Astrocyte (in vitro differentiated cells and primary cell): ENCODE measurements around the gene ARSA. TPM values are rescaled to one million over a fixed set of nuclear protein-coding genes. Genes with fewer than 3 reads are reported as not detected.
A peak's percentile ranks its signal among the peaks of the same experiment; 100 is the strongest.

Source experiments
- DNase-seq: peaks from one replicate; pipeline ENCODE4 v3.0.0-alpha.2; 2010; ENCODE audit warnings: low read depth
- FAIRE-seq: peaks from 2 replicates; lab custom pipeline; 2011; peaks lifted over from hg19 to GRCh38; lab: Jason Lieb, UNC
- H2AFZ ChIP-seq: 2 replicates; pipeline ENCODE4 v1.6.0; 2012; ENCODE audit warnings: low read depth, low read length, inconsistent platforms
- H3K27ac ChIP-seq: 2 replicates; pipeline ENCODE4 v1.5.1; 2011; ENCODE audit warnings: low read depth, low read length, inconsistent platforms
- H3K27me3 ChIP-seq: 2 replicates; pipeline ENCODE4 v1.6.0; 2011; ENCODE audit warnings: low read length, inconsistent platforms; ENCODE audit not compliant: insufficient read depth
- H3K36me3 ChIP-seq: 2 replicates; pipeline ENCODE4 v1.5.1; 2011; ENCODE audit warnings: low read length, inconsistent platforms; ENCODE audit not compliant: insufficient read depth
- H3K4me1 ChIP-seq: 2 replicates; pipeline ENCODE4 v1.5.1; 2011; ENCODE audit warnings: low read length, inconsistent platforms; ENCODE audit not compliant: insufficient read depth
- H3K4me2 ChIP-seq: 2 replicates; pipeline ENCODE4 v1.6.0; 2012; ENCODE audit warnings: low read length, inconsistent platforms
- H3K4me3 ChIP-seq: 2 replicates; pipeline ENCODE4 v1.5.1; 2011; ENCODE audit warnings: low read depth, mild to moderate bottlenecking, low read length, inconsistent platforms; ENCODE audit not compliant: insufficient read depth
- H3K79me2 ChIP-seq: 2 replicates; pipeline ENCODE4 v1.6.0; 2012; ENCODE audit warnings: mild to moderate bottlenecking, low read length, inconsistent platforms; ENCODE audit not compliant: insufficient read depth
- H3K9ac ChIP-seq: 2 replicates; pipeline ENCODE4 v1.6.0; 2012; ENCODE audit warnings: mild to moderate bottlenecking, low read length, inconsistent platforms
- H3K9me3 ChIP-seq: 2 replicates; pipeline ENCODE4 v1.5.1; 2012; ENCODE audit warnings: low read depth, mild to moderate bottlenecking, low read length, inconsistent platforms; ENCODE audit not compliant: insufficient read depth
- H4K20me1 ChIP-seq: 2 replicates; pipeline ENCODE4 v1.6.0; 2012; ENCODE audit warnings: low read length, inconsistent platforms; ENCODE audit not compliant: insufficient read depth
- H3K27ac Mint-ChIP-seq: one replicate; pipeline ENCODE4 v1.8.0; 2021; ENCODE audit warnings: mild to moderate bottlenecking, mixed read lengths; ENCODE audit not compliant: unreplicated experiment
- H3K27me3 Mint-ChIP-seq: one replicate; pipeline ENCODE4 v1.8.0; 2021; ENCODE audit warnings: low read depth, mixed read lengths; ENCODE audit not compliant: unreplicated experiment
- H3K36me3 Mint-ChIP-seq: one replicate; pipeline ENCODE4 v1.8.0; 2021; ENCODE audit warnings: low read depth, mixed read lengths; ENCODE audit not compliant: unreplicated experiment
- H3K4me1 Mint-ChIP-seq: one replicate; pipeline ENCODE4 v1.8.0; 2021; ENCODE audit warnings: low read depth, mixed read lengths; ENCODE audit not compliant: unreplicated experiment
- H3K4me3 Mint-ChIP-seq: one replicate; pipeline ENCODE4 v1.8.0; 2021; ENCODE audit warnings: mild to moderate bottlenecking, moderate library complexity, mixed read lengths; ENCODE audit not compliant: unreplicated experiment
- H3K9me3 Mint-ChIP-seq: one replicate; pipeline ENCODE4 v1.8.0; 2021; ENCODE audit warnings: mild to moderate bottlenecking, mixed read lengths; ENCODE audit not compliant: unreplicated experiment
- EZH2 ChIP-seq: IDR thresholded peaks from 2 replicates; pipeline ENCODE4 v1.6.1; 2012; ENCODE audit warnings: mild to moderate bottlenecking, low read length, inconsistent platforms; ENCODE audit not compliant: insufficient read depth
- total RNA-seq: library from RNA; stranded (reverse); gene quantifications from 2 replicates; pipeline ENCODE4 v1.2.1, GENCODE V29; 2021
- TF ChIP-seq, protein P1 (sequence below): IDR thresholded peaks from 2 replicates; pipeline ENCODE4 v1.5.1; 2011; ENCODE audit warnings: low read depth, mild to moderate bottlenecking, inconsistent platforms, low read length, moderate library complexity; ENCODE audit not compliant: insufficient read depth

ARSA gene
- total RNA-seq, 1 donor from 2014 or later, result 25.5 TPM

GRCh38 chr22:50595189-50595588, 32.8 kb downstream of the ARSA start:
- Mint-ChIP-seq H3K27ac (no peak overlapping the region), H3K36me3 (peaks cover 20% of the 10 kb centered on the region), H3K4me3 (peak overlapping the region; percentile 40), H3K9me3 (peaks cover 2% of the 10 kb centered on the region), H3K4me1 (peaks cover 5% of the 10 kb centered on the region), H3K27me3 (peaks cover 28% of the 10 kb centered on the region)
- no peak for DNase-seq
- H4K20me1 ChIP-seq, result no peaks in the 10 kb centered on the region
- H3K36me3 ChIP-seq, result no peaks in the 10 kb centered on the region
- no peaks in the 10 kb centered on the region for H3K9me3 ChIP-seq
- H3K79me2 ChIP-seq, result no peaks in the 10 kb centered on the region
- H3K4me2 ChIP-seq, result no peak overlapping the region
- no peak overlapping the region for H3K9ac ChIP-seq
- H3K4me1 ChIP-seq, result no peaks in the 10 kb centered on the region
- TF ChIP-seq EZH2, result no peak
- TF ChIP-seq, protein P1, sequence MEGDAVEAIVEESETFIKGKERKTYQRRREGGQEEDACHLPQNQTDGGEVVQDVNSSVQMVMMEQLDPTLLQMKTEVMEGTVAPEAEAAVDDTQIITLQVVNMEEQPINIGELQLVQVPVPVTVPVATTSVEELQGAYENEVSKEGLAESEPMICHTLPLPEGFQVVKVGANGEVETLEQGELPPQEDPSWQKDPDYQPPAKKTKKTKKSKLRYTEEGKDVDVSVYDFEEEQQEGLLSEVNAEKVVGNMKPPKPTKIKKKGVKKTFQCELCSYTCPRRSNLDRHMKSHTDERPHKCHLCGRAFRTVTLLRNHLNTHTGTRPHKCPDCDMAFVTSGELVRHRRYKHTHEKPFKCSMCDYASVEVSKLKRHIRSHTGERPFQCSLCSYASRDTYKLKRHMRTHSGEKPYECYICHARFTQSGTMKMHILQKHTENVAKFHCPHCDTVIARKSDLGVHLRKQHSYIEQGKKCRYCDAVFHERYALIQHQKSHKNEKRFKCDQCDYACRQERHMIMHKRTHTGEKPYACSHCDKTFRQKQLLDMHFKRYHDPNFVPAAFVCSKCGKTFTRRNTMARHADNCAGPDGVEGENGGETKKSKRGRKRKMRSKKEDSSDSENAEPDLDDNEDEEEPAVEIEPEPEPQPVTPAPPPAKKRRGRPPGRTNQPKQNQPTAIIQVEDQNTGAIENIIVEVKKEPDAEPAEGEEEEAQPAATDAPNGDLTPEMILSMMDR, result no peak
- no peak for FAIRE-seq
- no peak overlapping the region for H2AFZ ChIP-seq
- no peak overlapping the region for H3K4me3 ChIP-seq
- H3K27ac ChIP-seq, result no peak overlapping the region
- peaks cover 6% of the 10 kb centered on the region for H3K27me3 ChIP-seq

DNA sequence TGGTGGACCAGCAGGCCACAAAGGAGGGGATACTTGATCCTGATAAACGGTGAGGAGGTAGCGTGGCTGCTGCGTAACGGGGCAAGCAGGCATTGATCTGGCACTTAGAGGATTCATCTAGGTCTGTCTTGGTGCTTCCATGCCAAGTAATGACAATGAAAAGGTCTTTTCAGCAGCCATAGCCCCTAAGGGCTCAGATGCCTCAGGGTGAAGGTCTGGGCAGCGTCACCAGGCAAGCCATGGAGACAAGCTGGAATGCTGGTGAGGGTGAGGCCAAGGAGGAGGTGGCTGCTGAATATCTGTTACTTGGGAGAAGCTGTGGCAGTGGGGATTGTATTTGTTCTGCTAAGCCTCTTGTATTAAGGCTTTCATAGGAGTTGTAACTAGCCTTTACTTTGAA, 40.5 kb downstream of the ARSA start:
- Histone ChIP-seq H3K4me2 (no peak overlapping the region), H2AFZ (no peak overlapping the region), H3K27ac (no peak overlapping the region), H3K36me3 (no peaks in the 10 kb centered on the region), H3K9ac (no peak overlapping the region), H3K4me3 (no peak overlapping the region), H3K27me3 (peaks cover 3% of the 10 kb centered on the region), H4K20me1 (no peaks in the 10 kb centered on the region), H3K79me2 (no peaks in the 10 kb centered on the region), H3K4me1 (peaks cover 6% of the 10 kb centered on the region), H3K9me3 (no peaks in the 10 kb centered on the region)
- DNase-seq (no peak), FAIRE-seq (no peak)
- no peak for TF ChIP-seq EZH2
- TF ChIP-seq, protein P1, result no peak
- H3K27ac Mint-ChIP-seq, result no peak overlapping the region
- peaks cover 4% of the 10 kb centered on the region for H3K9me3 Mint-ChIP-seq
- no peak overlapping the region for H3K4me3 Mint-ChIP-seq
- no peaks in the 10 kb centered on the region for H3K4me1 Mint-ChIP-seq
- H3K36me3 Mint-ChIP-seq, result peaks cover 4% of the 10 kb centered on the region
- H3K27me3 Mint-ChIP-seq, result peaks cover 27% of the 10 kb centered on the region

GRCh38 chr22:50586416-50586815, 41.5 kb downstream of the ARSA start:
- Histone ChIP-seq H2AFZ (no peak overlapping the region), H3K4me1 (peaks cover 11% of the 10 kb centered on the region), H3K9me3 (no peaks in the 10 kb centered on the region), H3K4me3 (no peak overlapping the region), H3K27ac (no peak overlapping the region), H3K79me2 (peaks cover 6% of the 10 kb centered on the region), H3K4me2 (no peak overlapping the region), H4K20me1 (no peaks in the 10 kb centered on the region), H3K9ac (no peak overlapping the region), H3K27me3 (peaks cover 3% of the 10 kb centered on the region), H3K36me3 (no peaks in the 10 kb centered on the region)
- Mint-ChIP-seq H3K27me3 (peaks cover 27% of the 10 kb centered on the region), H3K36me3 (peaks cover 4% of the 10 kb centered on the region), H3K9me3 (peaks cover 4% of the 10 kb centered on the region), H3K4me3 (no peak overlapping the region), H3K4me1 (peaks cover 1% of the 10 kb centered on the region), H3K27ac (no peak overlapping the region)
- TF ChIP-seq EZH2, result no peak
- TF ChIP-seq, protein P1, result no peak
- FAIRE-seq (no peak), DNase-seq (no peak)
